Hematopoietic multipotent progenitor cell treated with erythropoietin and hydrocortisone succinate and interleukin-3 and kit ligand, for 4 days (in vitro differentiated cells): ENCODE measurements around the gene PABPC1L2A.
A peak's percentile ranks its signal among the peaks of the same experiment; 100 is the strongest.
"Not testable (repeated sequence)": the region's sequence is repeated elsewhere in the genome, so short reads cannot be mapped to it uniquely, and the experiment has no call there.

Experiments used
- DNase-seq: peaks from one replicate; pipeline ENCODE4 v3.0.0-alpha.2; 2015

Gene PABPC1L2A

GRCh38 chrX:73079024-73079562, at the start of gene PABPC1L2A:
TSS of gene PABPC1L2A (minus strand) at chrX:73079512. CDS start at chrX:73079386, 126 bp downstream.
- DNase-seq: not testable (repeated sequence)

GRCh38 chrX:73127700-73128241, 48.5 kb upstream of the PABPC1L2A start:
- peak; percentile 9 for DNase-seq

- DNase-seq: no peak
These were observed 46.9 kb upstream of the PABPC1L2A start for GRCh38 chrX:73126240-73126639.

- DNase-seq: not testable (repeated sequence)
These were observed 20.2 kb upstream of the PABPC1L2A start for GRCh38 chrX:73099505-73099904.

GRCh38 chrX:73086766-73087165, 7.5 kb upstream of the PABPC1L2A start:
- DNase-seq: peak; percentile 21

- not testable (repeated sequence) for DNase-seq
These were observed 572 bp upstream of the PABPC1L2A start for GRCh38 chrX:73079884-73080283.

GRCh38 chrX:73078597-73078996, 715 bp downstream of the PABPC1L2A start:
- not testable (repeated sequence) for DNase-seq

- peak; percentile 0 for DNase-seq
These were observed 2.5 kb downstream of the PABPC1L2A start for GRCh38 chrX:73076838-73077237.

GRCh38 chrX:73069365-73070035, 9.8 kb downstream of the PABPC1L2A start:
- no peak for DNase-seq

- no peak for DNase-seq
These were observed 10.6 kb downstream of the PABPC1L2A start for GRCh38 chrX:73068467-73069364.

- not testable (repeated sequence) for DNase-seq
These were observed 11.4 kb downstream of the PABPC1L2A start for GRCh38 chrX:73067761-73068466.

GRCh38 chrX:73028876-73029275, 50.4 kb downstream of the PABPC1L2A start:
- no peak for DNase-seq
